ENCODE measurements around the gene STX11. TPM values are rescaled to one million over a fixed set of nuclear protein-coding genes. Genes with fewer than 3 reads are reported as not detected.

The STX11 gene
- total and polyA plus RNA-seq, 2 experiments from 2014 or later: 0.98 to 1.6 TPM

DNA sequence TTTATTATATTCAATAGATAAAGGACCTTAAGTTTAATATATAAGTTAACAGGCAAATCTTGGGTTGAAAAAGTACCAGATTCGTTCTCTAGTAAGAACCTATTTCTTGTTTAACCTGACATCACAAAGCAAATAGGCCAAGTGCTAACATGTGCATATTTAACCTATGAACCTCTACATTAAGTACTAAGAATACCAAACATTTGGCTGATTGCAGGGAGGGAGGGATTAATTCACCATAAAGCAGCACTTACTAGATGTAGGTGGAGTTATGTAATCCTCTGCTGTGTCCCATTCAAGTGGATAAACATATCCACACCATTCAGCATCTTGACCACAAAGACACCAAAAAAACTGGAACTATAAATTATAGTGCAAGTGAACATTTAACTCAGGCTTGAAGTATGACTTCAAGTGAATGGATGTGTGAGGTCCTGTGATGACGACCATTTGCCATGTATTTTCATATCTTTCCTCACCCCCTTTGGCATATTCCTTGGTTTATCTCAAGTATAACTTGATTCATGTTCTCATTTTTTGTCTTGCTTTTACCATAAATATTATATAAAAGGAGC, 10.2 kb downstream of the STX11 start:
- H3K9me3 ChIP-seq (ENCODE audit: low read depth): no peaks in the 10 kb centered on the region
- no peak for DNase-seq (ENCODE audit: low read depth in 1 of 2, low spot score in 1 of 2)
- H3K27ac ChIP-seq: no peak overlapping the region
- TF ChIP-seq, protein P1, sequence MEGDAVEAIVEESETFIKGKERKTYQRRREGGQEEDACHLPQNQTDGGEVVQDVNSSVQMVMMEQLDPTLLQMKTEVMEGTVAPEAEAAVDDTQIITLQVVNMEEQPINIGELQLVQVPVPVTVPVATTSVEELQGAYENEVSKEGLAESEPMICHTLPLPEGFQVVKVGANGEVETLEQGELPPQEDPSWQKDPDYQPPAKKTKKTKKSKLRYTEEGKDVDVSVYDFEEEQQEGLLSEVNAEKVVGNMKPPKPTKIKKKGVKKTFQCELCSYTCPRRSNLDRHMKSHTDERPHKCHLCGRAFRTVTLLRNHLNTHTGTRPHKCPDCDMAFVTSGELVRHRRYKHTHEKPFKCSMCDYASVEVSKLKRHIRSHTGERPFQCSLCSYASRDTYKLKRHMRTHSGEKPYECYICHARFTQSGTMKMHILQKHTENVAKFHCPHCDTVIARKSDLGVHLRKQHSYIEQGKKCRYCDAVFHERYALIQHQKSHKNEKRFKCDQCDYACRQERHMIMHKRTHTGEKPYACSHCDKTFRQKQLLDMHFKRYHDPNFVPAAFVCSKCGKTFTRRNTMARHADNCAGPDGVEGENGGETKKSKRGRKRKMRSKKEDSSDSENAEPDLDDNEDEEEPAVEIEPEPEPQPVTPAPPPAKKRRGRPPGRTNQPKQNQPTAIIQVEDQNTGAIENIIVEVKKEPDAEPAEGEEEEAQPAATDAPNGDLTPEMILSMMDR (IDR thresholded peaks at IDR 0.05; ENCODE audit: low read depth, low read length): no peak
- H3K27me3 ChIP-seq: no peaks in the 10 kb centered on the region
- no peak overlapping the region for H3K4me3 ChIP-seq
- H3K4me1 ChIP-seq (ENCODE audit: low read depth): peaks cover 14% of the 10 kb centered on the region
- H3K36me3 ChIP-seq: no peaks in the 10 kb centered on the region

DNA sequence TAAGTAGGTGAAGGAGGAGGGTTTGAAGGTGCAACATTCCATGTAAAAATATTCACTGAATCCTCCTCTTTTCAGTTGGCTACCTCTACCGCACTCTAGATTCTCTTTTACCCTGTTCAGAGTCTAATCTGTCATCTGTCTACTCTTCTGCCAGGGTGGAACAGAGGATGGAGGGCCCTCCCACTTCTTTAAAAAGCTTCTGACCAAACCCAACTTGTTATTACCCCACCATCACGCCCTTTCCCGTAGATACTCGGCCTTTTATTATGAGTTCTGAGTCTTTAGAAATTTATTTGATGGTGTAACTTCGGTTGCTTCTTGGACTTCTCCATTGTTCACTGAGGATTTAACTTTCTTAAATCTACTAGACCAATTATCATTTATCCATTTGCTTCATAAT, 11.7 kb downstream of the STX11 start:
- no peak overlapping the region for H3K27ac ChIP-seq
- no peaks in the 10 kb centered on the region for H3K9me3 ChIP-seq (ENCODE audit: low read depth)
- TF ChIP-seq, protein P1 (IDR thresholded peaks at IDR 0.05; ENCODE audit: low read depth, low read length): no peak
- H3K4me1 ChIP-seq (ENCODE audit: low read depth): peaks cover 14% of the 10 kb centered on the region
- no peaks in the 10 kb centered on the region for H3K36me3 ChIP-seq
- DNase-seq (ENCODE audit: low read depth in 1 of 2, low spot score in 1 of 2): no peak
- H3K27me3 ChIP-seq: no peaks in the 10 kb centered on the region
- H3K4me3 ChIP-seq: no peak overlapping the region

DNA sequence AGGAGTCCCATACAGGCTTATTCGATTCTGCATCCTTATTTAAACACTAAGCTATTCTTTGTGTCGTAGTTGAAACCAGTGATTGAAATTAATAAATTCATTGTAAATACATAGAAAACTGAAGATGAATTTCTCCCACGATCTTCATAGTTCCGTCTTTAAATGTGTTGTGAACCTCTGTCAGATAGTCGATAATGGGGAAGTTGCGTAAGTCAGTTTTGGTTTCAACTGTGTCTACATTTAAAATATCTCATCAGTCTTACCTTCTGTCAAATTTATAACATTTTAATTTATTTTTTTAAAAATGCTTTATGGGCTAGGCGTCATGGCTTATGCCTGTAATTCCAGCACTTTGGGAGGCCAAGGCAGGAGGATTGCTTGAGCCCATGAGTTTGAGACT, 12.7 kb downstream of the STX11 start:
- TF ChIP-seq, protein P1 (IDR thresholded peaks at IDR 0.05; ENCODE audit: low read depth, low read length): no peak
- no peak overlapping the region for H3K4me3 ChIP-seq
- no peaks in the 10 kb centered on the region for H3K27me3 ChIP-seq

DNA sequence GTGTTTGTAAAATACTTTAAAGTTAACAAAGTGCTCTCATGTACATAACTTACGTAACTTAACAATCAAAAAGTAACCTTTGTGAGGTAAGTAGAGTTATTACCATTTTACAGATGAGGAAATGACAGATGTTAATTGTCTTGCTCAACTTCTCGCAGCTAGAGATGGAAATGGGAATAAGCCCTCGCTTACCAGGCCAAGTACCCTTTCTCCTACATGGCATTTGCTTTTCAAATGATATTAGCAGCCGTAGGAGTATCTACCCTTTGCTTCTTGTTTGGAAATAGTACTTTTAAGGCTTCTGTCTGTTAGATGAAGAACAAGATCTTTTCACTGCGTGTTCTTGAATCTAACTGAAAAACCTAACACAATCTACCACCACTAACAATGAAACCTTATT, 15.5 kb downstream of the STX11 start:
- no peak overlapping the region for H3K4me3 ChIP-seq
- no peak for DNase-seq (ENCODE audit: low read depth in 1 of 2, low spot score in 1 of 2)

More for the DNA sequence above, 12.7 kb downstream of the STX11 start:
- Histone ChIP-seq H3K36me3 (no peaks in the 10 kb centered on the region), H3K9me3 (ENCODE audit: low read depth) (no peaks in the 10 kb centered on the region), H3K27ac (no peak overlapping the region), H3K4me1 (ENCODE audit: low read depth) (peaks cover 9% of the 10 kb centered on the region)
- DNase-seq (ENCODE audit: low read depth in 1 of 2, low spot score in 1 of 2): no peak

DNA sequence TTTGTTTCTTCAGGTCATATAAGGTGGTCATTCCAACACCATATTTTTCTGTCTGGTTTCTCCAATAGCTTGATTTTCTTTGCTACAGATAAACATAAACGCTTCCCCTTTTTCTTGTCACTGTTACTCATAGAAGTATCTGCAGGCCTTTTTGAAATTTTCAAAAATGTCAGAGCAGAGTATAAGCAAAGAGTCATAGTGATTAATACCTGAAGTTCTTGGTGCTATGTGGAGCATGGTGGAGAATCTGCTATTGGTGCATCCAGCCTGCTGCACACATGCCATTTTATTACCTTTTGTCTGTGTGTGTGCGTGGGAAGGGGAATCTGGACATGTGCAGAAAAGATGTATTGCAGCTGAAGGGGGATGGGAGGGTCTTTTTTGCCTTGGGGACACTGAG, 19.7 kb downstream of the STX11 start:
- Histone ChIP-seq H3K27ac (no peak overlapping the region), H3K4me1 (ENCODE audit: low read depth) (peaks cover 11% of the 10 kb centered on the region), H3K27me3 (no peaks in the 10 kb centered on the region), H3K4me3 (no peak overlapping the region), H3K9me3 (ENCODE audit: low read depth) (no peaks in the 10 kb centered on the region), H3K36me3 (no peaks in the 10 kb centered on the region)
- TF ChIP-seq, protein P1 (IDR thresholded peaks at IDR 0.05; ENCODE audit: low read depth, low read length): no peak
- DNase-seq (ENCODE audit: low read depth in 1 of 2, low spot score in 1 of 2): no peak

More for the DNA sequence above, 15.5 kb downstream of the STX11 start:
- TF ChIP-seq, protein P1 (IDR thresholded peaks at IDR 0.05; ENCODE audit: low read depth, low read length): no peak
- Histone ChIP-seq H3K36me3 (no peaks in the 10 kb centered on the region), H3K4me1 (ENCODE audit: low read depth) (no peaks in the 10 kb centered on the region), H3K27me3 (no peaks in the 10 kb centered on the region), H3K9me3 (ENCODE audit: low read depth) (no peaks in the 10 kb centered on the region), H3K27ac (no peak overlapping the region)

All from cardiac muscle cell (in vitro differentiated cells and primary cell).